ENCODE measurements around the gene FOXJ3.

FOXJ3 gene

GRCh38 chr1:42321731-42322130, 13.3 kb downstream of the FOXJ3 start:
- no peak for TF ChIP-seq KLF1 (tag by site-specific recombination; IDR thresholded peaks at IDR 0.05)
- TF ChIP-seq ZNF664 (tag by site-specific recombination; IDR thresholded peaks at IDR 0.05): no peak
- TF ChIP-seq ZNF155 (tag by site-specific recombination; IDR thresholded peaks at IDR 0.05): no peak
- peak; percentile 56 for TF ChIP-seq PRDM10 (tag by site-specific recombination; IDR thresholded peaks at IDR 0.05)
- TF ChIP-seq IKZF3 (tag by site-specific recombination; IDR thresholded peaks at IDR 0.05): peak; percentile 43; the same call in 1 of the 2 replicates
- no peak for TF ChIP-seq YY1 (tag by site-specific recombination; IDR thresholded peaks at IDR 0.05)
- Histone ChIP-seq H3K36me3 (ENCODE audit: control insufficient read depth in 2 of 2, insufficient read depth in 1 of 2, low read length in 2 of 2) (no peaks in the 10 kb centered on the region), H3K27ac (ENCODE audit: extremely low read depth, low read depth, low read length) (no peak overlapping the region), H3K9me3 (ENCODE audit: control insufficient read depth, insufficient read depth, low read depth, low read length) (no peaks in the 10 kb centered on the region), H3K4me3 (ENCODE audit: low read depth, low read length) (no peak overlapping the region), H3K4me1 (ENCODE audit: control insufficient read depth, insufficient read depth, low read length) (peaks cover 17% of the 10 kb centered on the region)
- ChIA-PET POLR2A (no interaction called here), CTCF (no interaction called here)

DNA sequence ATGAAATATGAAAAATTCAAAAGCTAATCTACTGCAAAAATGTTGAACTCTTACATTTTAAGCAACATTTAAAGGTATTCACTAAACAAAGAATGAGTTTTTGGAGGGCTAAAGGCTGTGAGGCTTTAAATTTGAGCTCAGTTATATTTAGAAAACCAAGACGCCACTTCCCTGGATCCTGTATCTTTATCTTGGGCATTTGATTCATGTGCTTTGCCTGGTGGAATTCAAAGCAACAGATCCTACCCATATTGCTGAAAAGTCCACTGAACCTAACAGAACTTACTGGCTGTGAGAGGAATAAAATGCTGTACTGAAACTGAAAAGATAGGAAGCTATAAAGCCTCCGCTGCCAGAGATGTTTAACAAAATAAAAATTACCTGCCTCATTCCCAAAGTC, 14.3 kb downstream of the FOXJ3 start:
- CTCF ChIA-PET: interaction anchor here (0.8 kb wide), 1 partner anchor 23 kb away, joined by 3 read pairs; no protein-coding TSS in a partner anchor
- H3K9me3 ChIP-seq (ENCODE audit: control insufficient read depth, insufficient read depth, low read depth, low read length): no peaks in the 10 kb centered on the region
- POLR2A ChIA-PET: no interaction called here
- peaks cover 17% of the 10 kb centered on the region for H3K4me1 ChIP-seq (ENCODE audit: control insufficient read depth, insufficient read depth, low read length)
- H3K27ac ChIP-seq (ENCODE audit: extremely low read depth, low read depth, low read length): no peak overlapping the region
- H3K36me3 ChIP-seq (ENCODE audit: control insufficient read depth in 2 of 2, insufficient read depth in 1 of 2, low read length in 2 of 2): no peaks in the 10 kb centered on the region
- H3K4me3 ChIP-seq (ENCODE audit: low read depth, low read length): no peak overlapping the region
- TF ChIP-seq ZNF692 (tag by site-specific recombination; IDR thresholded peaks at IDR 0.05) (no peak), ZNF777 (tag by site-specific recombination; IDR thresholded peaks at IDR 0.05; ENCODE audit: borderline replicate concordance) (no peak), SALL2 (tag by site-specific recombination; IDR thresholded peaks at IDR 0.05; ENCODE audit: borderline replicate concordance) (no peak), ZNF112 (tag by site-specific recombination; IDR thresholded peaks at IDR 0.05) (no peak), ZNF843 (tag by site-specific recombination; IDR thresholded peaks at IDR 0.05) (no peak), PBX3 (CRISPR knock-in tag; IDR thresholded peaks at IDR 0.05) (no peak), ZFP41 (tag by site-specific recombination; IDR thresholded peaks at IDR 0.05; ENCODE audit: borderline replicate concordance) (no peak), ZNF138 (tag by site-specific recombination; IDR thresholded peaks at IDR 0.05; ENCODE audit: borderline replicate concordance) (no peak), WT1 (tag by site-specific recombination; IDR thresholded peaks at IDR 0.05) (no peak), TRIM28 (IDR thresholded peaks at IDR 0.05; ENCODE audit: borderline replicate concordance, low read length) (no peak), ZNF121 (tag by site-specific recombination; IDR thresholded peaks at IDR 0.05) (no peak), ZBTB20 (tag by site-specific recombination; IDR thresholded peaks at IDR 0.05) (no peak), ZNF513 (tag by site-specific recombination; IDR thresholded peaks at IDR 0.05) (no peak)

Data from HEK293 (cell line).